ENCODE results near the gene DCST2.

The DCST2 gene

GRCh38 chr1:154988058-154988954 lies 45.3 kb downstream of the DCST2 start:
- TF ChIP-seq REST (IDR thresholded peaks at IDR 0.05; ENCODE audit: insufficient read depth in 1 of 2, low read depth in 2 of 2, low read length in 2 of 2) (no peak), FOXP2 (optimal IDR thresholded peaks at IDR 0.05; ENCODE audit: borderline replicate concordance, extremely low read depth, extremely low read length, insufficient read depth) (no peak), POLR2AphosphoS5 (IDR thresholded peaks at IDR 0.05; ENCODE audit: low read depth, low read length) (no peak), TAF1 (IDR thresholded peaks at IDR 0.05; ENCODE audit: borderline replicate concordance, insufficient read depth, low read length) (no peak), SIN3A (IDR thresholded peaks at IDR 0.05; ENCODE audit: borderline replicate concordance, insufficient read depth, low read length) (no peak)

- TF ChIP-seq FOXP2 (optimal IDR thresholded peaks at IDR 0.05; ENCODE audit: borderline replicate concordance, extremely low read depth, extremely low read length, insufficient read depth): no peak
- no peak for TF ChIP-seq POLR2AphosphoS5 (IDR thresholded peaks at IDR 0.05; ENCODE audit: low read depth, low read length)
- TF ChIP-seq TAF1 (IDR thresholded peaks at IDR 0.05; ENCODE audit: borderline replicate concordance, insufficient read depth, low read length): no peak
- no peak for TF ChIP-seq SIN3A (IDR thresholded peaks at IDR 0.05; ENCODE audit: borderline replicate concordance, insufficient read depth, low read length)
- TF ChIP-seq REST (IDR thresholded peaks at IDR 0.05; ENCODE audit: insufficient read depth in 1 of 2, low read depth in 2 of 2, low read length in 2 of 2): no peak
Measured at GRCh38 chr1:154987326-154987725, 46.3 kb downstream of the DCST2 start.

GRCh38 chr1:154983776-154984466 lies 49.7 kb downstream of the DCST2 start:
- TF ChIP-seq REST (IDR thresholded peaks at IDR 0.05; ENCODE audit: insufficient read depth in 1 of 2, low read depth in 2 of 2, low read length in 2 of 2): no peak
- no peak for TF ChIP-seq POLR2AphosphoS5 (IDR thresholded peaks at IDR 0.05; ENCODE audit: low read depth, low read length)
- no peak for TF ChIP-seq FOXP2 (optimal IDR thresholded peaks at IDR 0.05; ENCODE audit: borderline replicate concordance, extremely low read depth, extremely low read length, insufficient read depth)
- TF ChIP-seq TAF1 (IDR thresholded peaks at IDR 0.05; ENCODE audit: borderline replicate concordance, insufficient read depth, low read length): no peak
- TF ChIP-seq SIN3A (IDR thresholded peaks at IDR 0.05; ENCODE audit: borderline replicate concordance, insufficient read depth, low read length): no peak

GRCh38 chr1:154982897-154983648 lies 50.5 kb downstream of the DCST2 start, which contains the start of gene FLAD1:
TSS of gene FLAD1 (plus strand) at chr1:154983344. CDS start at chr1:154983695, 351 bp downstream.
- TF ChIP-seq POLR2AphosphoS5 (IDR thresholded peaks at IDR 0.05; ENCODE audit: low read depth, low read length) (peak; percentile 81), FOXP2 (optimal IDR thresholded peaks at IDR 0.05; ENCODE audit: borderline replicate concordance, extremely low read depth, extremely low read length, insufficient read depth) (no peak)

GRCh38 chr1:154982341-154982740 lies 51.2 kb downstream of the DCST2 start:
- no peak for TF ChIP-seq SIN3A (IDR thresholded peaks at IDR 0.05; ENCODE audit: borderline replicate concordance, insufficient read depth, low read length)
- no peak for TF ChIP-seq REST (IDR thresholded peaks at IDR 0.05; ENCODE audit: insufficient read depth in 1 of 2, low read depth in 2 of 2, low read length in 2 of 2)
- no peak for TF ChIP-seq TAF1 (IDR thresholded peaks at IDR 0.05; ENCODE audit: borderline replicate concordance, insufficient read depth, low read length)

Data from PFSK-1 (cell line).